GM10847 (cell line): ENCODE measurements around the gene RYR3.

Experiments
- POLR2A ChIP-seq: IDR thresholded peaks from 2 replicates; pipeline ENCODE4 v1.6.1; 2011; ENCODE audit not compliant: insufficient read length; ENCODE audit errors: extremely low read depth

RYR3 gene

GRCh38 chr15:33309602-33310276 is 1.0 kb upstream of the RYR3 start:
- no peak for TF ChIP-seq POLR2A

- TF ChIP-seq POLR2A = no peak
These were observed 675 bp downstream of the RYR3 start for GRCh38 chr15:33311312-33311971.

GRCh38 chr15:33313491-33313890 is 2.7 kb downstream of the RYR3 start:
- TF ChIP-seq POLR2A = no peak

GRCh38 chr15:33314069-33314468 is 3.3 kb downstream of the RYR3 start:
- no peak for TF ChIP-seq POLR2A

- TF ChIP-seq POLR2A = no peak
These were observed 4.3 kb downstream of the RYR3 start for GRCh38 chr15:33315044-33315443.

- no peak for TF ChIP-seq POLR2A
These were observed 7.1 kb downstream of the RYR3 start for GRCh38 chr15:33317896-33318295.

GRCh38 chr15:33320017-33320416 is 9.2 kb downstream of the RYR3 start:
- no peak for TF ChIP-seq POLR2A

GRCh38 chr15:33322091-33322490 is 11.3 kb downstream of the RYR3 start:
- no peak for TF ChIP-seq POLR2A

GRCh38 chr15:33324609-33325008 is 13.8 kb downstream of the RYR3 start:
- no peak for TF ChIP-seq POLR2A

- no peak for TF ChIP-seq POLR2A
These were observed 16.1 kb downstream of the RYR3 start for GRCh38 chr15:33326908-33327307.

- no peak for TF ChIP-seq POLR2A
These were observed 17.3 kb downstream of the RYR3 start for GRCh38 chr15:33328106-33328505.

- TF ChIP-seq POLR2A = no peak
These were observed 18.7 kb downstream of the RYR3 start for GRCh38 chr15:33329457-33329856.

- TF ChIP-seq POLR2A = no peak
These were observed 20.2 kb downstream of the RYR3 start for GRCh38 chr15:33330931-33331330.

- TF ChIP-seq POLR2A = no peak
These were observed 31.2 kb downstream of the RYR3 start for GRCh38 chr15:33341953-33342352.

GRCh38 chr15:33343275-33343674 is 32.5 kb downstream of the RYR3 start:
- TF ChIP-seq POLR2A = no peak

GRCh38 chr15:33344111-33344510 is 33.3 kb downstream of the RYR3 start:
- no peak for TF ChIP-seq POLR2A

- no peak for TF ChIP-seq POLR2A
These were observed 33.8 kb downstream of the RYR3 start for GRCh38 chr15:33344530-33344929.
